HEK293 (cell line): ENCODE data around the gene SFXN3.

Experiments
- CTCF ChIA-PET: fragments of 350-600 bp; formaldehyde crosslinking; extraction: SDS; loops from one replicate; lab custom pipeline; 2021; ENCODE audit warnings: antibody characterized with exemption; lab: Yijun Ruan, JAX
- POLR2A ChIA-PET: fragments of 300-600 bp; formaldehyde crosslinking; extraction: SDS; loops from one replicate; lab custom pipeline; 2020; ENCODE audit warnings: antibody characterized with exemption, inconsistent platforms; lab: Yijun Ruan, JAX
- H3K27ac ChIP-seq: fragments of 200-500 bp; sonication (Bioruptor generic); 2 replicates; pipeline ENCODE4 v1.5.1; 2014; ENCODE audit warnings: low read depth, low read length, control low read depth, inconsistent platforms; ENCODE audit errors: extremely low read depth
- H3K36me3 ChIP-seq, 2 experiments: fragments of 200-500 bp in 1 of 2; sonication (Bioruptor generic) in 1 of 2; 1 replicate in 1 of 2; 2 replicates in 1 of 2; pipeline ENCODE4 v1.5.1; 2014 to 2017; ENCODE audit warnings: inconsistent platforms in 2 of 2, low read length in 2 of 2; ENCODE audit not compliant: control insufficient read depth in 2 of 2, insufficient read depth in 1 of 2
- H3K4me1 ChIP-seq: fragments of 200-500 bp; sonication (Bioruptor generic); 2 replicates; pipeline ENCODE4 v1.5.1; 2014; ENCODE audit warnings: mild to moderate bottlenecking, low read length, inconsistent platforms; ENCODE audit not compliant: control insufficient read depth, insufficient read depth
- H3K4me3 ChIP-seq: 2 replicates; pipeline ENCODE4 v1.5.1; 2011; ENCODE audit warnings: low read depth, mild to moderate bottlenecking, control low read depth, low read length, moderate library complexity
- H3K9me3 ChIP-seq: fragments of 200-500 bp; sonication (Bioruptor generic); 2 replicates; pipeline ENCODE4 v1.5.1; 2014; ENCODE audit warnings: low read depth, low read length, inconsistent platforms; ENCODE audit not compliant: control insufficient read depth, insufficient read depth
- GLI2 ChIP-seq: fragments of 450-650 bp; formaldehyde crosslinking; IDR thresholded peaks from 2 replicates; pipeline ENCODE4; 2017; ENCODE audit warnings: missing biosample characterization, missing genetic modification characterization, low read depth, borderline replicate concordance
- MEIS1 ChIP-seq: sonication (generic); formaldehyde crosslinking; IDR thresholded peaks from 2 replicates; pipeline ENCODE4 v1.8.1; 2022; ENCODE audit warnings: missing genetic modification reagents, mild to moderate bottlenecking, borderline replicate concordance
- PRDM10 ChIP-seq: fragments of 450-650 bp; formaldehyde crosslinking; IDR thresholded peaks from 2 replicates; pipeline ENCODE4 v1.5.1; 2016; ENCODE audit warnings: missing biosample characterization, missing genetic modification characterization
- SALL2 ChIP-seq: fragments of 450-650 bp; formaldehyde crosslinking; IDR thresholded peaks from 2 replicates; pipeline ENCODE4 v1.5.0; 2017; ENCODE audit warnings: missing biosample characterization, mild to moderate bottlenecking, missing genetic modification characterization, borderline replicate concordance
- ZBTB49 ChIP-seq: fragments of 450-650 bp; formaldehyde crosslinking; IDR thresholded peaks from 2 replicates; pipeline ENCODE4 v1.5.1; 2016; ENCODE audit warnings: missing biosample characterization, missing genetic modification characterization, low read depth
- ZEB2 ChIP-seq: fragments of 450-650 bp; formaldehyde crosslinking; IDR thresholded peaks from 2 replicates; pipeline ENCODE4 v1.5.1; 2016; ENCODE audit warnings: missing biosample characterization, missing genetic modification characterization
- ZFP37 ChIP-seq: fragments of 450-650 bp; formaldehyde crosslinking; IDR thresholded peaks from 2 replicates; pipeline ENCODE4 v1.5.1; 2016; ENCODE audit warnings: missing biosample characterization, missing genetic modification characterization
- ZNF16 ChIP-seq: fragments of 450-650 bp; formaldehyde crosslinking; IDR thresholded peaks from 2 replicates; pipeline ENCODE4 v1.5.1; 2016; ENCODE audit warnings: low read depth, missing biosample characterization, missing genetic modification characterization
- ZNF2 ChIP-seq: fragments of 450-650 bp; formaldehyde crosslinking; IDR thresholded peaks from 2 replicates; pipeline ENCODE4 v1.5.1; 2016; ENCODE audit warnings: missing biosample characterization, missing genetic modification characterization
- ZNF274 ChIP-seq, 2 experiments: fragments of 200-500 bp in 1 of 2; fragments of 450-650 bp in 1 of 2; sonication (Bioruptor generic) in 1 of 2; formaldehyde crosslinking in 1 of 2; IDR thresholded peaks; 2 replicates each; pipeline versions ENCODE4 v1.5.1 to v1.6.1; 2014 to 2016; ENCODE audit warnings: borderline replicate concordance in 1 of 2, inconsistent platforms in 1 of 2, low read length in 1 of 2, missing biosample characterization in 1 of 2, missing genetic modification characterization in 1 of 2
- ZNF302 ChIP-seq: fragments of 450-650 bp; formaldehyde crosslinking; IDR thresholded peaks from 2 replicates; pipeline ENCODE4 v1.5.1; 2016; ENCODE audit warnings: missing biosample characterization, missing genetic modification characterization, low read depth
- ZNF324 ChIP-seq: fragments of 450-650 bp; formaldehyde crosslinking; IDR thresholded peaks from 2 replicates; pipeline ENCODE4 v1.5.1; 2016; ENCODE audit warnings: missing biosample characterization, missing genetic modification characterization
- ZNF529 ChIP-seq: fragments of 450-650 bp; formaldehyde crosslinking; IDR thresholded peaks from 2 replicates; pipeline ENCODE4 v1.5.1; 2017; ENCODE audit warnings: missing genetic modification characterization, missing biosample characterization; ENCODE audit not compliant: insufficient replicate concordance
- ZNF558 ChIP-seq: fragments of 450-650 bp; formaldehyde crosslinking; IDR thresholded peaks from 2 replicates; pipeline ENCODE4 v1.5.1; 2016; ENCODE audit warnings: missing biosample characterization, missing genetic modification characterization
- ZNF610 ChIP-seq: fragments of 450-650 bp; formaldehyde crosslinking; IDR thresholded peaks from 2 replicates; pipeline ENCODE4 v1.5.1; 2016; ENCODE audit warnings: missing biosample characterization, missing genetic modification characterization, borderline replicate concordance
- ZNF623 ChIP-seq: fragments of 450-650 bp; formaldehyde crosslinking; IDR thresholded peaks from 2 replicates; pipeline ENCODE4 v1.5.1; 2016; ENCODE audit warnings: missing biosample characterization, missing genetic modification characterization
- ZSCAN16 ChIP-seq: fragments of 450-650 bp; formaldehyde crosslinking; IDR thresholded peaks from 2 replicates; pipeline ENCODE4 v1.5.1; 2016; ENCODE audit warnings: missing biosample characterization, missing genetic modification characterization
- ZSCAN30 ChIP-seq: fragments of 450-650 bp; IDR thresholded peaks from 2 replicates; pipeline ENCODE4 v1.5.1; 2018; ENCODE audit warnings: missing biosample characterization, mild to moderate bottlenecking, missing genetic modification characterization, moderate library complexity
- TF ChIP-seq, protein P1 (sequence below): fragments of 450-650 bp; formaldehyde crosslinking; IDR thresholded peaks from 2 replicates; pipeline ENCODE4 v1.5.1; 2016; ENCODE audit warnings: missing biosample characterization, missing genetic modification characterization
- TF ChIP-seq, protein P2 (sequence below): fragments of 450-650 bp; formaldehyde crosslinking; IDR thresholded peaks from 2 replicates; pipeline ENCODE4 v1.5.1; 2016; ENCODE audit warnings: missing biosample characterization, missing genetic modification characterization

SFXN3 gene

GRCh38 chr10:101052285-101052684, 21.3 kb downstream of the SFXN3 start (continued):
- TF ChIP-seq, protein P1, sequence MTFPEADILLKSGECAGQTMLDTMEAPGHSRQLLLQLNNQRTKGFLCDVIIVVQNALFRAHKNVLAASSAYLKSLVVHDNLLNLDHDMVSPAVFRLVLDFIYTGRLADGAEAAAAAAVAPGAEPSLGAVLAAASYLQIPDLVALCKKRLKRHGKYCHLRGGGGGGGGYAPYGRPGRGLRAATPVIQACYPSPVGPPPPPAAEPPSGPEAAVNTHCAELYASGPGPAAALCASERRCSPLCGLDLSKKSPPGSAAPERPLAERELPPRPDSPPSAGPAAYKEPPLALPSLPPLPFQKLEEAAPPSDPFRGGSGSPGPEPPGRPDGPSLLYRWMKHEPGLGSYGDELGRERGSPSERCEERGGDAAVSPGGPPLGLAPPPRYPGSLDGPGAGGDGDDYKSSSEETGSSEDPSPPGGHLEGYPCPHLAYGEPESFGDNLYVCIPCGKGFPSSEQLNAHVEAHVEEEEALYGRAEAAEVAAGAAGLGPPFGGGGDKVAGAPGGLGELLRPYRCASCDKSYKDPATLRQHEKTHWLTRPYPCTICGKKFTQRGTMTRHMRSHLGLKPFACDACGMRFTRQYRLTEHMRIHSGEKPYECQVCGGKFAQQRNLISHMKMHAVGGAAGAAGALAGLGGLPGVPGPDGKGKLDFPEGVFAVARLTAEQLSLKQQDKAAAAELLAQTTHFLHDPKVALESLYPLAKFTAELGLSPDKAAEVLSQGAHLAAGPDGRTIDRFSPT (tag by site-specific recombination) = no peak
- TF ChIP-seq ZNF16 (tag by site-specific recombination) (no peak), ZNF610 (no peak), ZNF558 (tag by site-specific recombination) (no peak), ZNF2 (0 out of 2 replicates have a peak, but pooled peaks have one; percentile 22), ZEB2 (tag by site-specific recombination) (peak; percentile 51; the same call in 1 of the 2 replicates)
- TF ChIP-seq, all 188 proteins: peak for 6

- H3K36me3 ChIP-seq = peaks cover 13 to 21% of the 10 kb centered on the region in 2 experiments; a peak in 2 of 3 replicates
- peaks cover 6% of the 10 kb centered on the region; the same call in 1 of the 2 replicates for H3K4me1 ChIP-seq
- H3K9me3 ChIP-seq = no peaks in the 10 kb centered on the region
- ChIA-PET CTCF (interaction anchor here (0.6 to 7.0 kb wide), 4 partner anchors 12 to 347 kb away, joined by 3 to 96 read pairs (median 29); no protein-coding TSS in a partner anchor), POLR2A (interaction anchor here (1.0 kb wide), 1 partner anchor 11 kb away, joined by 5 read pairs; no protein-coding TSS in a partner anchor)
- no peak overlapping the region for H3K27ac ChIP-seq
- H3K4me3 ChIP-seq = no peak overlapping the region
- TF ChIP-seq ZBTB49 (tag by site-specific recombination) (no peak), ZSCAN30 (no peak), PRDM10 (tag by site-specific recombination) (no peak), SALL2 (tag by site-specific recombination) (no peak), ZSCAN16 (tag by site-specific recombination) (no peak), ZNF302 (tag by site-specific recombination) (no peak), MEIS1 (CRISPR knock-in tag) (no peak), ZNF274 (IDR thresholded peaks at IDR 0.05; ENCODE audit: low read length) (no peak), ZNF274 (tag by site-specific recombination; IDR thresholded peaks at IDR 0.05; ENCODE audit: borderline replicate concordance) (no peak), ZNF623 (no peak), ZNF529 (tag by site-specific recombination) (no peak), ZFP37 (tag by site-specific recombination) (no peak), GLI2 (tag by site-specific recombination) (no peak), ZNF324 (tag by site-specific recombination) (no peak)
- TF ChIP-seq, protein P2, sequence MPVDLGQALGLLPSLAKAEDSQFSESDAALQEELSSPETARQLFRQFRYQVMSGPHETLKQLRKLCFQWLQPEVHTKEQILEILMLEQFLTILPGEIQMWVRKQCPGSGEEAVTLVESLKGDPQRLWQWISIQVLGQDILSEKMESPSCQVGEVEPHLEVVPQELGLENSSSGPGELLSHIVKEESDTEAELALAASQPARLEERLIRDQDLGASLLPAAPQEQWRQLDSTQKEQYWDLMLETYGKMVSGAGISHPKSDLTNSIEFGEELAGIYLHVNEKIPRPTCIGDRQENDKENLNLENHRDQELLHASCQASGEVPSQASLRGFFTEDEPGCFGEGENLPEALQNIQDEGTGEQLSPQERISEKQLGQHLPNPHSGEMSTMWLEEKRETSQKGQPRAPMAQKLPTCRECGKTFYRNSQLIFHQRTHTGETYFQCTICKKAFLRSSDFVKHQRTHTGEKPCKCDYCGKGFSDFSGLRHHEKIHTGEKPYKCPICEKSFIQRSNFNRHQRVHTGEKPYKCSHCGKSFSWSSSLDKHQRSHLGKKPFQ (tag by site-specific recombination) = no peak
Measured at GRCh38 chr10:101053516-101053915, 22.5 kb downstream of the SFXN3 start.
